T47D (cell line): ENCODE measurements around the gene CRYBG1.

Experiments
- DNase-seq, 2 experiments: peaks; one replicate each; pipeline versions ENCODE4 v3.0.0 to v3.0.0-alpha.2; 2011 to 2012; ENCODE audit warnings: low read depth in 1 of 2, low spot score in 1 of 2
- JUND ChIP-seq: IDR thresholded peaks from 2 replicates; pipeline ENCODE4 v1.6.1; 2012; ENCODE audit warnings: low read depth
- in situ Hi-C: cut with HindIII; loops from 2 replicates; pipeline ENCODE4 v1.10.0; 2016; ENCODE audit warnings: low sequenced_read_pairs, low pct_unique_long_range_greater_than_20kb

CRYBG1 gene

DNA sequence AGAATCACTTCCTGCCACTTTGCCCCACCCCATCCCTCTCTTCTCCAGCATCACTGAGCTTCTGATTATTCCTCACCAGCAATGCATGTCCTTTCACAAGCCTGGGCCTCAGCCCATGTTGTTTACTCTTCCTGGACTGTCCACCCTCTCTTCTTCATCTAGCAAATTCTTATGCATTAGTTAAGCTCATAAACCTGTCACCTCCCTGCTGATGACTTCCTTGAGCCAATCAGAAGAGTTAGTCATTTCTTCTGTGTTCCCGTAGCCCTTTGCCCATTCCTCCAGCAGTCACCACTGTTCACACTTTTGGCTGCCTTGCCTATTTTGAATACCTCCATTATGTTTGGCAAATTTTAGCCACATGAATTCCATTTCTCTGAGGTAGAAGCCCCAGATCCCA, 4.1 kb upstream of the CRYBG1 start:
- TF ChIP-seq JUND, result no peak
- DNase-seq, result no peak
- in situ Hi-C loops, result no loop called here

GRCh38 chr6:106359959-106360409, 533 bp upstream of the CRYBG1 start:
- TF ChIP-seq JUND, result no peak
- in situ Hi-C loops, result no loop called here
- no peak for DNase-seq

- no peak for TF ChIP-seq JUND
- DNase-seq, result peak; percentile 15 to 33
- in situ Hi-C loops, result no loop called here
Observed at GRCh38 chr6:106360989-106361430, 493 bp downstream of the CRYBG1 start.

DNA sequence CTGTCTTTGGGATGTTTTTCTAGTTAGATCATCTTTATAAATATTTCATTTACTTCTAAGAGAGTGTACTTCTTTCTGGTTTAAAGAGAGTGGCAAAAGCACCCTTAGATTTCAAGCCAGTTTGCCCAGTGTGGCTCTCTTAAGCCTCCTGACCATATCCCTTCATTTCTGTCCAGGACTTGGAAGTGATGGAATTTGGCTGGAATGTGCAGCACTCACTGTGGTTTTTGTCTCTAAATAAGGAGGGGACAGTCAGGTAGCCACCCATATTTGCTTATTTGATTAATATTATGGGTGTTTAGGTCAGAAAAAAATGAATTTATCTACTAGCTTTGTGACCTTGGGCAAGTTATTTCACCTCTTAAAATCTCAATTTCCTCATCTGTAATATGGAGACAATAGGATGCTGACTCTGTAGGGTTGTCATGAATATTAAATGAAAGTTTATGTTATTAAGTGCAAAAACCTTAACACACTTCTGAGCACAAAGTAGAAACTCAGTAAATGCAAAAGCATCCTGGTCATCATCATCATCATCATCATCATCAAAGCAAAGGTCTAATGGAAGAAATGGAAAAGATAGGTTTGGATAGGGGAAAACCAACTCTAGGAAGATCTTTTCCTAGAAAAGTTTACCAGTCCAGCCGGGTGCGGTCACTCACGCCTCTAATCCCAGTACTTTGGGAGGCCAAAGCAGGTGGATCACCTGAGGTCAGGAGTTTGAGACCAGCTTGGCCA, 3.1 kb downstream of the CRYBG1 start:
- in situ Hi-C loops, result no loop called here
- DNase-seq, result no peak
- TF ChIP-seq JUND, result no peak

DNA sequence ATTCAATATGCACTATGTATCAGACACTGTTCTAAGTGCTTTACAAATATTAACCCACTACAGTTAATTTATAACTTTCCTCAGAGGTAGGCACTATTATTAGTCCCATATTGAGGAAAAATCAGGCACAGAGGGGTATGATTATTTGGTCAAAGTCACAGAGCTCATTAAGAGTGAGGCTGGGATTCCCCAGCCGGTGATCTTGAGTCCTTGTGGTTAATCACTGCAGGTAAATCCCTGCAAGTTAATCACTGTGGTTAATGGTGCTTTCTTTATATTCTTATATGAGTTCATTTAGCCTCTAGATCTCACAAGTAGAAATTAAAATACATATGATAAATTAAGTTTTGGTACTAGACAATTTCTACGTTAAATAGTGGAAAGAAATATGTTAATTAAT, 9.2 kb downstream of the CRYBG1 start:
- TF ChIP-seq JUND, result no peak
- DNase-seq, result no peak
- in situ Hi-C loops, result no loop called here

DNA sequence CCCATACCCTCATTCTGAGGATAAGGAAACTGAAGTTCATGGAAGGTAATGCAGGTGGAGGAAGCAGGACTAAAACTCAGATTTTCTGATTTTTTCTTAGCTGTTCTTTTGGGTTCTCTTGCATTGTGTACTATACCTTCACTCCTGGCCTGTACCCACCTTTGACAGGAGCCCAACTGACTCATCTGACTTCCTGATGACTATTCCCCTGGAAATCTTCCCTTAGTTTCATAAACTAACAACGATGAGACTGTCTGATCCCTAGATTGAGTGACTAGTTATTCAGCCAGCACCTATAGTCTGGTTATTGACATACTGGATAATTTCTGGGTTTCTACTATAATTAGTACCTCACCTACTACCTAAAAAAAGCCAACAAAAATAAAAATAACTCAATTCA, 10.1 kb downstream of the CRYBG1 start:
- no peak for DNase-seq
- no peak for TF ChIP-seq JUND
- in situ Hi-C loops, result no loop called here

DNA sequence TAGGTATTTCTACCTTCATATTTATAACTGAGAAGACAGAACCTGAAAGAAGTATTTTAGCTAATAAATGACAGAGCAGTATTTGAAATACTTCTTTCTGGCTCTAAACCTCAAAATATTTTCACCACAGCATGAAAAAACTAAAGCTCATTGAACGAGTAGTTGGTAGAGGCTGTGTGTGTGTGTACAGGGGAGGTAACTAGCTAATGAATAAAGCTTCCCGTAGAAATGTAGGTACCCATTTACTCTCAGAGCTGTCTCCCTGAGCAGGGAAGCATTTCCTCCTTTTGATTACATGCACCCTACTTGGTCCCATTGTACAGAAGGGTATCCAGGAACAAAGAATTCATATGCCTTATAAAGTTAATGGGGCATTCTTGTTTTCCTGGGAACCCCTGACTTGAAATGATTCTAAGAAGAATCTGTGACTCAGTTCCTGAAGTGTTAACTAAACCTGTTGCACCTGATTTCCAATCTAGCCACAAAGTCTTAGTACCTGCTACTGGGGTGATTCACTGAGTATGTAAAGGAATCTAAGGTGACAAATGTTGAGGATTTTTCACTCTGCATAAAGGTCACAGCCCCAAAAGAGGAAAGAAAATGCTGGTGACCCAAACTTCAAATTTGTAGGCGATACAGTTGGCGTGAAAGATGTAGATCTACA, 12.5 kb downstream of the CRYBG1 start:
- in situ Hi-C loops, result no loop called here
- DNase-seq, result peak in 1 of 2 experiments; percentile 31
- no peak for TF ChIP-seq JUND

- no peak for TF ChIP-seq JUND
- no peak for DNase-seq
- in situ Hi-C loops, result no loop called here
Observed at GRCh38 chr6:106373502-106374239, 13.2 kb downstream of the CRYBG1 start.

DNA sequence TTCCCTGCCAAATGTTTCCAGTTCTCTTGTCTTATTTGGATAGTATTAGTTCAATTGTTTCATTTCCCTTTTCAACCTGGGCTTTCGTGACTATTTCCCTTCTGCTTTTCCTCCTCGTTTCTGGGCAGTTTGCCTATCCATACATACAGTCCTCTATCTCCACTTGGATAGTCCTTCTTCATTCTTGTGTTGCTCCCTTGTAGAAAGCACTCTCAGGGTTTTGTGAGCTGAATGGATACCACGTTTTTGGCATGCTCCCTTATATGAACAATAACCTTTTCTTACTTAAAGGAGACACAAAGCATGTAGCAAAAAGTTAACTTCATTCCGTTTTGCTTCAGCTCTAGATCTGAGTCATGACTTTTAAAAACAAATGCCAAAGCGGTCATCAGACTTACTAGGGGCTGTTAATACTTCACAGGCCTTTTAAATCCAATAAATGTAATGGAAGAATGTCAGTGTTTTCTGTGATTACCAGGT, 16.6 kb downstream of the CRYBG1 start:
- no peak for DNase-seq
- in situ Hi-C loops, result no loop called here
- TF ChIP-seq JUND, result no peak

DNA sequence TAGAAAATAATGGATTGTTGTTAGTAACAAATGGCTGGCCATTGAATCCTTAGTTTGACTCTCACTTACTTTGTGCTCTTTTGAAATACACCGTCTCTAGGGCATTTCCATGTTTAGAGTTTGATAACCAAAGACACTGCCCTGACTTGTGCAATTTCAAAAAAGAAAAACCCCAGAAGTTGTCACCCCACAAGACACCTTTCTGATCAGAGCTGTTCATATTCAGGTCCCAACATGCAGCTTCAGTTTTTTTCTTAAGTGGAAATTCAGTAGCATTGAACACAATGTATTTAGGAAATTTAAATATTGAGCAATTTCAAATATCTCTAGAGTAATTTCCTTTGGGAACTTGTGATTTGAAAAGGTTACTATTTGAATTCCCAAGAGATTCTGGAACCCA, 19.4 kb downstream of the CRYBG1 start:
- no peak for TF ChIP-seq JUND
- in situ Hi-C loops, result no loop called here
- no peak for DNase-seq

DNA sequence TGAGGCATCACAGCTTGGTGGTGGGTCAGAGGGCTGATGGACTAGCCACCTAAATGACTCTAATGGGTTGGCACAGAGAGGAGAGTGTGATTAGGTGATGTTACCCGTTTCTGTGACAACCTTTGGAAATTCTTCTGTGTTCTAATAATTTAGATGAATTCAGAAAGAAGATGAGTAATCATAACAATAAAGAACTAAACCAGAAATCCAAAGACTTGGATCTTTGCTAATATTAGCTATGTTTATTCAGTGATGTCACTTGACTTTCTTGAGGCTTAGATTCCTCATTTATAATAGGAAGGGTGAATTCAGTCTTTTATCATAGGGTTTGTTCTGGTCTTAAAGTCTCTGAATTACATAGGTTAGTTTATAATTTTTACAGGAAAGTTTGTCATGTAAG, 19.9 kb downstream of the CRYBG1 start:
- in situ Hi-C loops, result no loop called here
- no peak for TF ChIP-seq JUND
- DNase-seq, result no peak

- in situ Hi-C loops, result no loop called here
- no peak for TF ChIP-seq JUND
- DNase-seq, result no peak
Observed at GRCh38 chr6:106381223-106381622, 20.7 kb downstream of the CRYBG1 start.

DNA sequence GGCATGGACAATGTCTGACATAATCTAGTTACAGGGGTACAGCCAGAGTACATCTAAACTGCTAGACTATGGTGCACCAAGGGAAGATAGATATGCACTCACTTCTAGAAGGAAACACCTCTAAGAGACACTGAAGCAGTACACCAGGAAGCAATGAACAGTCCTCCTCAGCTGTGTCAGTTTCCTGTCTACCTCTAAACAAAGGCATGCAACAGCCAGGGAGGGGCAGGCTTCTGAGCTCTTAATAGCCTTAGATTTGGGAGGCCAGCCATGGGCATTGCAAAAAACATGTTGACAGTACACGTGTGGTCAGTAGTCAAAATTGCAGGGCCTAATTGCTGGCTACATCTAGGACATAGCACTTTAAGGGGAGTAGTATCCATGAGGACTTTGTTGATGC, 21.4 kb downstream of the CRYBG1 start:
- in situ Hi-C loops, result no loop called here
- peak in 1 of 2 experiments; percentile 4 for DNase-seq
- no peak for TF ChIP-seq JUND
